SK-N-SH treated with all-trans-retinoic acid at 6 μM for 48 hours (cell line): ENCODE results near the gene SNRPA1.

Source experiments
- ATAC-seq: fragments of 200-7000 bp; cut with Tn5 transposase; 3 replicates; pipeline ENCODE4 v1.9.1; 2020; ENCODE audit warnings: mild to moderate bottlenecking, moderate library complexity
- ARNTL ChIP-seq: fragments of 450-650 bp; formaldehyde crosslinking; IDR thresholded peaks from 2 replicates; pipeline ENCODE4 v1.5.0; 2020; ENCODE audit warnings: low read depth, mild to moderate bottlenecking, moderate library complexity, borderline replicate concordance
- BACH2 ChIP-seq: fragments of 250-450 bp; sonication (Bioruptor Pico); IDR thresholded peaks from 2 replicates; pipeline ENCODE4 v1.9.0; 2021; ENCODE audit warnings: mild to moderate bottlenecking, borderline replicate concordance
- CSDC2 ChIP-seq: fragments of 250-450 bp; sonication (Bioruptor Pico); IDR thresholded peaks from 2 replicates; pipeline ENCODE4 v1.5.0; 2020; ENCODE audit warnings: mild to moderate bottlenecking, moderate library complexity
- ESRRG ChIP-seq: fragments of 250-450 bp; sonication (Bioruptor Pico); IDR thresholded peaks from 2 replicates; pipeline ENCODE4 v1.6.1; 2021; ENCODE audit warnings: mild to moderate bottlenecking
- GLIS3 ChIP-seq: fragments of 250-450 bp; sonication (Bioruptor Pico); IDR thresholded peaks from 2 replicates; pipeline ENCODE4 v1.5.0; 2020; ENCODE audit warnings: mild to moderate bottlenecking, moderate library complexity
- ISL1 ChIP-seq: fragments of 250-450 bp; sonication (Bioruptor Pico); IDR thresholded peaks from 2 replicates; pipeline ENCODE4 v2.1.2; 2022; ENCODE audit warnings: mild to moderate bottlenecking, moderate library complexity
- PATZ1 ChIP-seq: fragments of 250-450 bp; sonication (Bioruptor Pico); IDR thresholded peaks from 2 replicates; pipeline ENCODE4 v1.8.0; 2020; ENCODE audit warnings: mild to moderate bottlenecking, moderate library complexity, borderline replicate concordance
- SNAI2 ChIP-seq: fragments of 250-450 bp; sonication (Bioruptor Pico); IDR thresholded peaks from 2 replicates; pipeline ENCODE4 v1.5.0; 2020; ENCODE audit warnings: mild to moderate bottlenecking, moderate library complexity
- TCF4 ChIP-seq: fragments of 250-450 bp; sonication (Bioruptor Pico); IDR thresholded peaks from 2 replicates; pipeline ENCODE4 v1.8.0; 2021; ENCODE audit warnings: mild to moderate bottlenecking, moderate library complexity, borderline replicate concordance
- TOX ChIP-seq: fragments of 250-450 bp; sonication (Bioruptor Pico); IDR thresholded peaks from 2 replicates; pipeline ENCODE4 v1.8.0; 2021; ENCODE audit warnings: mild to moderate bottlenecking, moderate library complexity, borderline replicate concordance
- ZC3H10 ChIP-seq: fragments of 250-450 bp; sonication (Bioruptor Pico); IDR thresholded peaks from 2 replicates; pipeline ENCODE4 v1.5.1; 2021; ENCODE audit warnings: mild to moderate bottlenecking, moderate library complexity
- ZFP3 ChIP-seq: fragments of 250-450 bp; sonication (Bioruptor Pico); IDR thresholded peaks from 2 replicates; pipeline ENCODE4 v1.5.0; 2020; ENCODE audit warnings: mild to moderate bottlenecking, moderate library complexity
- ZFP30 ChIP-seq: fragments of 450-650 bp; formaldehyde crosslinking; IDR thresholded peaks from 2 replicates; pipeline ENCODE4 v1.5.0; 2022; ENCODE audit warnings: mild to moderate bottlenecking, moderate library complexity
- ZNF565 ChIP-seq: fragments of 450-650 bp; formaldehyde crosslinking; conservative IDR thresholded peaks from 2 replicates; pipeline ENCODE4 v1.5.0; 2020; ENCODE audit warnings: low read depth, mild to moderate bottlenecking, moderate library complexity
- ZNF70 ChIP-seq: fragments of 450-650 bp; formaldehyde crosslinking; IDR thresholded peaks from 2 replicates; pipeline ENCODE4 v1.5.0; 2020; ENCODE audit warnings: mild to moderate bottlenecking, moderate library complexity
- ZNF8 ChIP-seq: fragments of 450-650 bp; formaldehyde crosslinking; IDR thresholded peaks from 2 replicates; pipeline ENCODE4 v1.5.0; 2020; ENCODE audit warnings: mild to moderate bottlenecking, moderate library complexity
- TF ChIP-seq, protein P1 (sequence below): fragments of 250-450 bp; sonication (Bioruptor Pico); IDR thresholded peaks from 2 replicates; pipeline ENCODE4 v1.5.1; 2021; ENCODE audit warnings: mild to moderate bottlenecking, moderate library complexity
- TF ChIP-seq, protein P2 (sequence below): fragments of 250-450 bp; sonication (Bioruptor Pico); IDR thresholded peaks from 2 replicates; pipeline ENCODE4 v1.5.1; 2020; ENCODE audit warnings: low read depth, mild to moderate bottlenecking, moderate library complexity
- TF ChIP-seq, protein P3 (sequence below): fragments of 250-450 bp; sonication (Bioruptor Pico); IDR thresholded peaks from 2 replicates; pipeline ENCODE4 v1.5.0; 2020; ENCODE audit warnings: mild to moderate bottlenecking, moderate library complexity

SNRPA1 gene

DNA sequence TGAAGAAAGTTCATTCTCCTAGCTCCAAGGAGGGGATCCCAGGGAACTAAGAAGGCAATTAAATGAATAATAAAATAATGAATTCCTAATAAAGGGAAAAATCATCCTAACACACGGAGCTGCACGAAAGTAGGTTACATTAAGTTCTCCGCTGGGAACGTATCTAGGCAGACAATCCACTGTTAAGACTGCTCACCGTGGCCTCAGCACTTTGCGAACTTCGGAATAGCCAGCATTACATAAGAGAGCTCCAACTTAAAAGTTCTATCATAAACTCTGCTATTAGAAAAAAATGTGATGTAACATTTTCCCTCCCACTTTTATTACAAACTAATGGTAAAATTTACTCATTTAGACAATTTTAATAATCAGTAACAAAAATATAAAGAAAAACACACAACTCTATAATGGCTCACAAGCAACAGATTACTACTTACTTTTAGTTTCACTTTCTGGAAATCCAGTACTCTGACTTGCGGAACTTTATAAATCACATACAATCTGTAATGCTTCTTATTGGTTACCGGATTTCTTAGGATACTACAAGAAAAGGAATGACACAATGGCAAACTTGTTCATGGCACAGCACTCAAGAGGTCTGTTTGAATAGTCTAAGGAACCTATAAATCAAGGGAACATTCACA, 8.5 kb downstream of the SNRPA1 start (continued):
- TF ChIP-seq ARNTL = no peak
- no peak for TF ChIP-seq ISL1 (CRISPR knock-in tag)
- TF ChIP-seq ZNF70 = no peak
- TF ChIP-seq ZNF8 (CRISPR knock-in tag) = no peak
- no peak for TF ChIP-seq TCF4 (CRISPR knock-in tag)
- TF ChIP-seq, all 23 proteins: peak for 0

DNA sequence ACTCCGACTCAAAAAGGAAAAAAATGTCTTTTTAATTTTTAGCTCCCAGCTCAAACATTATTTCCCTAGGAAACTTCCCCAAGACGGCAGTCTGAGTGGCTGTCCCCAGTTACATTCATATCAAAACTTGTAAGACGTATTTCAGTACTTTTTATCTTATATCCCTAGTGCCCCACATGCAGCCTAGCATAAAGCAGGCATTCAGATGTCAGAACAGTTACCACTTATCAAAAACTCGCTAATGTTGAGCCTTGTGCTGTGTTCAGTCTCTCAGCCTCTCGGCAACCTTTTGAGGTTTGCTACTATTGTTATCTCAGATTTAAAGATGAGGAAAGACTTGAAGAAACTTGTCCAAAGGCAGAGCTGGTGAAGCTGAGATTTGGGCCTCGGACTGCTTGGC, 11.1 kb downstream of the SNRPA1 start:
- TF ChIP-seq ZNF70 (no peak), TOX (CRISPR knock-in tag) (no peak), ZC3H10 (CRISPR knock-in tag) (no peak), GLIS3 (CRISPR knock-in tag) (no peak), TCF4 (CRISPR knock-in tag) (no peak), SNAI2 (no peak), ESRRG (CRISPR knock-in tag) (no peak), ZFP30 (CRISPR knock-in tag) (no peak), PATZ1 (CRISPR knock-in tag) (no peak), CSDC2 (CRISPR knock-in tag) (no peak), ZFP3 (no peak), ZNF565 (CRISPR knock-in tag) (no peak), BACH2 (no peak), ISL1 (CRISPR knock-in tag) (no peak)
- TF ChIP-seq, protein P1, sequence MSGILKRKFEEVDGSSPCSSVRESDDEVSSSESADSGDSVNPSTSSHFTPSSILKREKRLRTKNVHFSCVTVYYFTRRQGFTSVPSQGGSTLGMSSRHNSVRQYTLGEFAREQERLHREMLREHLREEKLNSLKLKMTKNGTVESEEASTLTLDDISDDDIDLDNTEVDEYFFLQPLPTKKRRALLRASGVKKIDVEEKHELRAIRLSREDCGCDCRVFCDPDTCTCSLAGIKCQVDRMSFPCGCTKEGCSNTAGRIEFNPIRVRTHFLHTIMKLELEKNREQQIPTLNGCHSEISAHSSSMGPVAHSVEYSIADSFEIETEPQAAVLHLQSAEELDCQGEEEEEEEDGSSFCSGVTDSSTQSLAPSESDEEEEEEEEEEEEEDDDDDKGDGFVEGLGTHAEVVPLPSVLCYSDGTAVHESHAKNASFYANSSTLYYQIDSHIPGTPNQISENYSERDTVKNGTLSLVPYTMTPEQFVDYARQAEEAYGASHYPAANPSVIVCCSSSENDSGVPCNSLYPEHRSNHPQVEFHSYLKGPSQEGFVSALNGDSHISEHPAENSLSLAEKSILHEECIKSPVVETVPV = no peak
- TF ChIP-seq, protein P2, sequence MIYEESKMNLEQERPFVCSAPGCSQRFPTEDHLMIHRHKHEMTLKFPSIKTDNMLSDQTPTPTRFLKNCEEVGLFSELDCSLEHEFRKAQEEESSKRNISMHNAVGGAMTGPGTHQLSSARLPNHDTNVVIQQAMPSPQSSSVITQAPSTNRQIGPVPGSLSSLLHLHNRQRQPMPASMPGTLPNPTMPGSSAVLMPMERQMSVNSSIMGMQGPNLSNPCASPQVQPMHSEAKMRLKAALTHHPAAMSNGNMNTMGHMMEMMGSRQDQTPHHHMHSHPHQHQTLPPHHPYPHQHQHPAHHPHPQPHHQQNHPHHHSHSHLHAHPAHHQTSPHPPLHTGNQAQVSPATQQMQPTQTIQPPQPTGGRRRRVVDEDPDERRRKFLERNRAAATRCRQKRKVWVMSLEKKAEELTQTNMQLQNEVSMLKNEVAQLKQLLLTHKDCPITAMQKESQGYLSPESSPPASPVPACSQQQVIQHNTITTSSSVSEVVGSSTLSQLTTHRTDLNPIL = no peak
- TF ChIP-seq, protein P3, sequence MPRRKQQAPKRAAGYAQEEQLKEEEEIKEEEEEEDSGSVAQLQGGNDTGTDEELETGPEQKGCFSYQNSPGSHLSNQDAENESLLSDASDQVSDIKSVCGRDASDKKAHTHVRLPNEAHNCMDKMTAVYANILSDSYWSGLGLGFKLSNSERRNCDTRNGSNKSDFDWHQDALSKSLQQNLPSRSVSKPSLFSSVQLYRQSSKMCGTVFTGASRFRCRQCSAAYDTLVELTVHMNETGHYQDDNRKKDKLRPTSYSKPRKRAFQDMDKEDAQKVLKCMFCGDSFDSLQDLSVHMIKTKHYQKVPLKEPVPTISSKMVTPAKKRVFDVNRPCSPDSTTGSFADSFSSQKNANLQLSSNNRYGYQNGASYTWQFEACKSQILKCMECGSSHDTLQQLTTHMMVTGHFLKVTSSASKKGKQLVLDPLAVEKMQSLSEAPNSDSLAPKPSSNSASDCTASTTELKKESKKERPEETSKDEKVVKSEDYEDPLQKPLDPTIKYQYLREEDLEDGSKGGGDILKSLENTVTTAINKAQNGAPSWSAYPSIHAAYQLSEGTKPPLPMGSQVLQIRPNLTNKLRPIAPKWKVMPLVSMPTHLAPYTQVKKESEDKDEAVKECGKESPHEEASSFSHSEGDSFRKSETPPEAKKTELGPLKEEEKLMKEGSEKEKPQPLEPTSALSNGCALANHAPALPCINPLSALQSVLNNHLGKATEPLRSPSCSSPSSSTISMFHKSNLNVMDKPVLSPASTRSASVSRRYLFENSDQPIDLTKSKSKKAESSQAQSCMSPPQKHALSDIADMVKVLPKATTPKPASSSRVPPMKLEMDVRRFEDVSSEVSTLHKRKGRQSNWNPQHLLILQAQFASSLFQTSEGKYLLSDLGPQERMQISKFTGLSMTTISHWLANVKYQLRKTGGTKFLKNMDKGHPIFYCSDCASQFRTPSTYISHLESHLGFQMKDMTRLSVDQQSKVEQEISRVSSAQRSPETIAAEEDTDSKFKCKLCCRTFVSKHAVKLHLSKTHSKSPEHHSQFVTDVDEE = no peak
- ATAC-seq = no peak

DNA sequence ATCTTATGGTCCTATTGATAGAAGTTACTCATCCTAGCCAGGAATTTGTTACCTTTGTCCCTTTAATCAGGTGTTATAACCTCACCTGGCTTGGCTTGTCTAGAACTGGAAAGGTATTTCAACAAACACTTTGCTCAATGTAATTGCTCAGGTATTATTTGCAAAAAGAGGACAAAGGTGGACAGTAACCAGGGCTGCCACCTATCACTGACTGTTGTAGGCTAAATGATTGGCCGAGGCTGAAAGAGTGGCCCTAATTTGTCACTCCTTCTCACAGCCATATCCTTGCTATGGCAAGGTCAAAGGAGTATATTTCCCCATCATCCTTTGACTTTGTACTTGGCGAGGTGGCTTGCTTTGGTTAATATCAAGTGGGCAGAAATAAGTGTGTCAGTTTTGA, 15.0 kb downstream of the SNRPA1 start:
- no peak for ATAC-seq
- TF ChIP-seq ZFP3 (no peak), ZC3H10 (CRISPR knock-in tag) (no peak), SNAI2 (no peak), CSDC2 (CRISPR knock-in tag) (no peak), BACH2 (no peak), TOX (CRISPR knock-in tag) (no peak), TCF4 (CRISPR knock-in tag) (no peak), ZNF565 (CRISPR knock-in tag) (no peak)

GRCh38 chr15:101277943-101278564, 17.0 kb downstream of the SNRPA1 start:
- ATAC-seq = no peak
- no peak for TF ChIP-seq ZNF565 (CRISPR knock-in tag)
- TF ChIP-seq, protein P3 = no peak
- no peak for TF ChIP-seq ZNF8 (CRISPR knock-in tag)
- no peak for TF ChIP-seq ZC3H10 (CRISPR knock-in tag)
- TF ChIP-seq SNAI2 = no peak
